Sigmoid colon (tissue), 7 donors: ENCODE results near the gene TNFRSF14. TPM values are rescaled to one million over a fixed set of nuclear protein-coding genes. Genes with fewer than 3 reads are reported as not detected.

Experiments
- DNase-seq: peaks from one replicate; pipeline ENCODE4 v3.0.0-alpha.2; 2019
- H3K27ac ChIP-seq, 4 donors: fragments of 200-600 bp; sonication (generic); one replicate each; pipeline ENCODE4 v1.5.1; 2016 to 2019; ENCODE audit warnings: mild to moderate bottlenecking in 1 of 4
- H3K27me3 ChIP-seq, 3 donors: fragments of 200-600 bp; sonication (generic); one replicate each; pipeline ENCODE4 v1.5.1; 2019; ENCODE audit warnings: mild to moderate bottlenecking in 1 of 3
- H3K36me3 ChIP-seq, 4 donors: fragments of 200-600 bp; sonication (generic); one replicate each; pipeline ENCODE4 v1.5.1; 2016 to 2019
- H3K4me1 ChIP-seq, 4 donors: fragments of 200-600 bp; sonication (generic); one replicate each; pipeline ENCODE4 v1.5.1; 2017 to 2019
- H3K4me3 ChIP-seq, 4 donors: fragments of 200-600 bp; sonication (generic); one replicate each; pipeline ENCODE4 v1.5.1; 2017 to 2019; ENCODE audit warnings: mild to moderate bottlenecking in 2 of 4, moderate library complexity in 1 of 4
- H3K9me3 ChIP-seq, 4 donors: fragments of 200-600 bp in 3 of 4; sonication (generic) in 3 of 4; one replicate each; pipeline versions ENCODE4 v1.5.1 to v1.6.1; 2013 to 2019
- EP300 ChIP-seq, 4 donors: sonication (generic); formaldehyde crosslinking; IDR thresholded peaks; one replicate each; pipeline ENCODE4 v1.6.1; 2017; ENCODE audit warnings: antibody characterized with exemption in 4 of 4
- POLR2A ChIP-seq, 2 donors: fragments of 450-650 bp; IDR thresholded peaks; one replicate each; pipeline ENCODE4 v1.6.1; 2016; ENCODE audit warnings: antibody characterized with exemption in 2 of 2, mild to moderate bottlenecking in 2 of 2, moderate library complexity in 2 of 2
- POLR2AphosphoS5 ChIP-seq, 4 donors: sonication (generic); formaldehyde crosslinking; IDR thresholded peaks; one replicate each; pipeline ENCODE4 v1.6.1; 2017; ENCODE audit warnings: antibody characterized with exemption in 4 of 4
- WGBS, 2 donors: extraction: QIAGEN DNeasy Blood & Tissue Kit; methylation state at CpG; one replicate each; pipeline ENCODE4 v1.1.7; 2013; 5-methylcytosine and 5-hydroxymethylcytosine counted together
- intact Hi-C: fragments of 100-400 bp; cut with DNase I; formaldehyde crosslinking; loops from one replicate; pipeline ENCODE4 v1.15.1; 2023
- polyA plus RNA-seq, 3 donors: library from polyadenylated mRNA; stranded (reverse); fragments of 200-250 nt; gene quantifications; one replicate each; pipeline ENCODE4 v1.2.3, GENCODE V29; 2013
- total RNA-seq, 4 donors: library from RNA; depleted of rRNA; stranded (reverse); fragments of >200 nt; gene quantifications; one replicate each; pipeline ENCODE4 v1.1.0, GENCODE V29; 2016
- TF ChIP-seq, protein P1 (sequence below), 4 experiments: fragments of 450-650 bp in 3 of 4; fragments of 200-600 bp in 1 of 4; IDR thresholded peaks; one replicate each; pipeline ENCODE4 v1.5.1; 2016 to 2019; ENCODE audit warnings: antibody characterized with exemption in 4 of 4, mild to moderate bottlenecking in 3 of 4, moderate library complexity in 2 of 4
- donor health status: healthy with polysubstance abuse.
- donor health status: Bipolar disorder and iron deficiency.
- donor health status: healthy.

The TNFRSF14 gene
- total and polyA plus RNA-seq, 7 donors = 37.5 to 185 (median 64.5) TPM

DNA sequence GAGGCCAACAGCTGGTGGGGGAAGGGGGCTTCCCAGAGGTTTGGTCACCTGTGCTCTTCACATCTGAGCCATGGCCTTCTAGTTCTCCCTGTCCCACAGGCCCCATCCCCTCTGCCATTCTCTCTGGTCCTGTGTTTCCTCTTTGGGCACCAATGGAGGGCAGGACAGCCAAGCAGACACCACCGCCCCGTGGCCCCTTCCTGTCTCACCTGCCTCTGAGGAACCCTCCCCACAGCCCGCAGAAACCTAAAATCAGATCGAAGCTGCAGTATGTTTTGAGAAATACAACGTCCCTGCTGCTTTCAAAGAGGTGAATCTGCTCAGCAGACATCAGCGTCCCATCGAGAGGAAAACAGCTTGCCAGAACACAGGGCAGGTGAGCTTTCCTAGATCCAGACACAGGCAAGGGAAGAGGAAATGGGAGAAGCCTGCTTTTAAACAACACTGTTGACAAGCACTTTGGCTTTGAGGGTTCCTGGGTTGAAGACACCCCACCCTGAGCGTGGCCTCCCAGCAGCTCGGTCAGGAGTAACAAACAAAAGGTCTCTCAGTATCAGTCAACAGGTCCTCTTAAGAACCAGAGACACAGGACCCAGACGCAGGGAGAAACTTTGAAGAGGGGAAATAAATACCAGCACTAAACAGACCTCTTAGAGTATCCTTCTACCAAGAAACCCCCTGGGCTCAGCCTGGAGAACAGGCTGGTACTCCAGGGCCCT lies 32.1 kb upstream of the TNFRSF14 start:
- Histone ChIP-seq H3K36me3 (peaks cover 19 to 28% (median 25%) of the 10 kb centered on the region in 4 donors), H3K9me3 (no peaks in the 10 kb centered on the region), H3K27me3 (peaks cover 6 to 15% (median 12%) of the 10 kb centered on the region in 3 donors), H3K4me1 (peaks cover 0 to 47% (median 44%) of the 10 kb centered on the region in 4 donors), H3K4me3 (no peak overlapping the region), H3K27ac (no peak overlapping the region)
- intact Hi-C loops = loop anchor here (10.0 kb wide), 1 partner anchor 121 kb away; no protein-coding TSS in a partner anchor
- DNase-seq = no peak
- no peak for TF ChIP-seq POLR2AphosphoS5 (IDR thresholded peaks at IDR 0.05)
- TF ChIP-seq, protein P1, sequence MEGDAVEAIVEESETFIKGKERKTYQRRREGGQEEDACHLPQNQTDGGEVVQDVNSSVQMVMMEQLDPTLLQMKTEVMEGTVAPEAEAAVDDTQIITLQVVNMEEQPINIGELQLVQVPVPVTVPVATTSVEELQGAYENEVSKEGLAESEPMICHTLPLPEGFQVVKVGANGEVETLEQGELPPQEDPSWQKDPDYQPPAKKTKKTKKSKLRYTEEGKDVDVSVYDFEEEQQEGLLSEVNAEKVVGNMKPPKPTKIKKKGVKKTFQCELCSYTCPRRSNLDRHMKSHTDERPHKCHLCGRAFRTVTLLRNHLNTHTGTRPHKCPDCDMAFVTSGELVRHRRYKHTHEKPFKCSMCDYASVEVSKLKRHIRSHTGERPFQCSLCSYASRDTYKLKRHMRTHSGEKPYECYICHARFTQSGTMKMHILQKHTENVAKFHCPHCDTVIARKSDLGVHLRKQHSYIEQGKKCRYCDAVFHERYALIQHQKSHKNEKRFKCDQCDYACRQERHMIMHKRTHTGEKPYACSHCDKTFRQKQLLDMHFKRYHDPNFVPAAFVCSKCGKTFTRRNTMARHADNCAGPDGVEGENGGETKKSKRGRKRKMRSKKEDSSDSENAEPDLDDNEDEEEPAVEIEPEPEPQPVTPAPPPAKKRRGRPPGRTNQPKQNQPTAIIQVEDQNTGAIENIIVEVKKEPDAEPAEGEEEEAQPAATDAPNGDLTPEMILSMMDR (IDR thresholded peaks at IDR 0.05) = no peak
- no peak for TF ChIP-seq EP300 (IDR thresholded peaks at IDR 0.05)
- TF ChIP-seq POLR2A (IDR thresholded peaks at IDR 0.05) = no peak
- 68 to 79% methylated on average over 10 of the region's 10 CpGs for WGBS, 2 donors

DNA sequence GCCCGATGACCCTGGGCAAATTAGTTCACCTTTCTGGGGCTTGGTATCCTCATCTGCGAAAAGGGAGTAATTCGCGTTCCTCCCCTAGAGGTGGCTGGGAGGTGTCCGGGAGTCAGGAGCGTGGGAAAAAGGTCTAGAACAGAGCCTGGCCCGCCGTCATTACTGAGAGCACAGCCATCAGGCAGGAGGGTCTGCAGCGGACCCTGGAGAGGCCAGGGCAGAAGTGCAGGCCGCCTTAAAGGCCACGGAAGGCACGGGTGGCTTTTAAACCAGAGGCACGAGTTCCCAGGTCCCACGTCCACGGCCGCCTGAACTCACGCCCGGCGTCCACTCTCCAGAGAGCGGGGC lies 30.6 kb upstream of the TNFRSF14 start:
- H3K4me1 ChIP-seq = peaks cover 0 to 60% (median 58%) of the 10 kb centered on the region in 4 donors
- H3K9me3 ChIP-seq = no peaks in the 10 kb centered on the region
- no peak for DNase-seq
- peak overlapping the region; percentile 70 to 83 (median 80) for H3K27ac ChIP-seq
- 2 to 5% methylated on average over 20 of the region's 20 CpGs for WGBS, 2 donors
- peaks cover 7 to 13% (median 11%) of the 10 kb centered on the region in 4 donors for H3K36me3 ChIP-seq
- intact Hi-C loops = loop anchor here (5.0 to 10.0 kb wide), 2 partner anchors 119 to 323 kb away; no protein-coding TSS in a partner anchor
- TF ChIP-seq EP300 (IDR thresholded peaks at IDR 0.05) (no peak), POLR2A (IDR thresholded peaks at IDR 0.05) (no peak), POLR2AphosphoS5 (IDR thresholded peaks at IDR 0.05) (no peak)
- TF ChIP-seq, protein P1 (IDR thresholded peaks at IDR 0.05) = no peak
- H3K27me3 ChIP-seq = peaks cover 15 to 29% (median 24%) of the 10 kb centered on the region in 3 donors
- H3K4me3 ChIP-seq = peak overlapping the region; percentile 58 to 96 (median 90)

DNA sequence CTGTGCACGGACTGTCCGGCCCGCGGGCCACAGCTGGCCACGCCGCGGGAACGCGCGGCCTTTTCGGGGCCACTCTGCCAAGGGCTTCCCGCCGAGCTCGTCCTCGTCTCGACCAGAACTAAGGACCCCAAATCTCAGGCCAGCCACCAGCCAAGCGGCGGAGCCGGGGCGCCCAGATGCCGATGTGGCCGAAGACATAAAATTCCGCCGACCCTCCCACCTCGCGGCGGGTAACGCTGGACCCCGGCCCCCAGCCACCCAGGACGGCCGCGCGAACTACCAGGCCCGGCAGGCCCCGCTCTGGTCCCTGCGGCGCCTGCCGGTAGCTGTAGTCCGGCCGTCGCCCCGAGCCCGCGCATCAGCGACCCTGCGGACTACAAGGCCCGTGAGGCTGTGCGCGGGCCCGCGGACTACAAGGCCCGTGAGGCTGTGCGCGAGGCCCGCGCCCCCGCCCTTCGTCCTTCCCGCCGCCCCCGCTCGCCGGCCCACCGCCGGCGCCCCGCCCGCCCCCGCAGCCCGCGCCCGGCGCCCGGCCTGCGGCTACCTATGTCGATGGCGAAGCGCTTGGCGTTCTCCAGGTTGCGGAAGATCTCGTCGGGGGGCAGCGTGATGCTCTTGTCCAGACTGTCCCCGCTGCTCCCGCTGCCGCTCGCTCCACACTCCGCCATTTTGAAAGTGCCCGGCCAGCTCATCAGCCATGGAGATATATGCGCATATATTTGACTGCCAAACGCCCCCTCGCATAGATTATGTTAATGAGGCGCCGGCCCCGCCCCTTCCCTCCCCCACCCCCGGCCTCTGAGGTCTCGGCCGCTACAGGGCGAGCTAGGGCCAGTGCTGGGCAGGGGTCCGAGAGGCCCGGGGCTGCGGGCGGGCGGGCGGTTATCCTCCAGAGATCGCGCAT lies 30.0 kb upstream of the TNFRSF14 start, which contains the start of gene PANK4:
PANK4 (minus strand) TSS at position 677 of the 904 bp plus-strand sequence; CDS start at position 668, 9 bp downstream.
- peak; percentile 96 for DNase-seq
- H3K27me3 ChIP-seq = peaks cover 21 to 35% (median 30%) of the 10 kb centered on the region in 3 donors
- intact Hi-C loops = loop anchor here (1.0 to 10.0 kb wide), 5 partner anchors 22 to 324 kb away; partner anchors contain the start of gene PEX10
- H3K36me3 ChIP-seq = peaks cover 1 to 6% (median 5%) of the 10 kb centered on the region in 4 donors
- TF ChIP-seq EP300 (IDR thresholded peaks at IDR 0.05) = no peak
- peak; percentile 27 to 56 for TF ChIP-seq POLR2A (IDR thresholded peaks at IDR 0.05)
- TF ChIP-seq, protein P1 (IDR thresholded peaks at IDR 0.05) = no peak
- TF ChIP-seq POLR2AphosphoS5 (IDR thresholded peaks at IDR 0.05) = peak; percentile 71 to 85 (median 80)
- H3K4me3 ChIP-seq = peak within 1 kb of the TSS; percentile 58 to 96 (median 90)
- 0 to 1% methylated on average over 107 of the region's 107 CpGs for WGBS, 2 donors
- H3K9me3 ChIP-seq = no peaks in the 10 kb centered on the region
- peaks cover 0 to 67% (median 65%) of the 10 kb centered on the region in 4 donors for H3K4me1 ChIP-seq
- peak within 1 kb of the TSS; percentile 70 to 83 (median 80) for H3K27ac ChIP-seq

DNA sequence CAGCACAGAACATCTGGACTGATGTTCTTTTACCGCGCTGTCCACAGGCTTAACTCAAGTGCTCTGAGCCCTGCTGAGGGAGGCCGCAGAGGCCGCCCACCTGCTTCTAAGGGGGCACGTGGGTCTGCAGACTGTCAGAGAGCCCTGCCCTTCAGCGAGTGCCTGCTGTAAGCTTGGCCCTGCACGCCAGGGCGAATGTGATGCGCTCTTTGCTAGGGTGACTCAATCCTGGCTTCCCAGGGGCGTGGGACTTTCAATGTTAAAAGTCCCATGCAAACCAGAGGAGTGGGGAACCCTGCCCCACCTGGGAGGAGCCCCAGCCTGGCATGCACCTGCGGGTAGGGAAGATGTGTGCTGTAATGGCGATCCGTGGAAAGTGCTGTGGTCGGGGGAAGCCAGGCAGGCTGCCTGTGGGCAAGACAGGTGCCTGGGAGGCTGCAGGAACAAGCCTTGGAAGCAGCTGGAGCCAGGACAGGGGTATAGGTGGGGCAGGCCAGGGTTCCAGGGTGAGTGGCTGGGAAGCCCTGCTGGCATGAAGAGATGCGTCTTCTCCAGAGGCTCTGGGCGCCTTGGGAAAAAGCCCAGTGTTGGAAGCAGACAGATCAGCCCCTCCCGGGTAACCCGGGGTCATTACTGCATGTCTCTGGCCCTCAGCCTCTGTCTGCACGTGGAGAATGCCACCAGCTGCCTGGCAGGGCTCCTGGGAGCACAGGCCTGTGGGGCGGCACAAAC lies 29.2 kb upstream of the TNFRSF14 start:
- no peaks in the 10 kb centered on the region for H3K36me3 ChIP-seq
- H3K4me1 ChIP-seq = peaks cover 0 to 69% (median 66%) of the 10 kb centered on the region in 4 donors
- H3K27me3 ChIP-seq = peaks cover 28 to 43% (median 39%) of the 10 kb centered on the region in 3 donors
- H3K4me3 ChIP-seq = peak overlapping the region; percentile 39 to 96 (median 77)
- peak; percentile 76 for DNase-seq
- intact Hi-C loops = loop anchor here (1.0 to 10.0 kb wide), 5 partner anchors 21 to 325 kb away; partner anchors contain the start of gene PEX10
- peak overlapping the region; percentile 70 to 83 (median 80) for H3K27ac ChIP-seq
- 34 to 42% methylated on average over 20 of the region's 20 CpGs for WGBS, 2 donors
- no peaks in the 10 kb centered on the region for H3K9me3 ChIP-seq
- TF ChIP-seq EP300 (IDR thresholded peaks at IDR 0.05) = no peak
- TF ChIP-seq POLR2A (IDR thresholded peaks at IDR 0.05) = no peak
- TF ChIP-seq POLR2AphosphoS5 (IDR thresholded peaks at IDR 0.05) = no peak
